ENCODE results near the gene BMPER.

DNA sequence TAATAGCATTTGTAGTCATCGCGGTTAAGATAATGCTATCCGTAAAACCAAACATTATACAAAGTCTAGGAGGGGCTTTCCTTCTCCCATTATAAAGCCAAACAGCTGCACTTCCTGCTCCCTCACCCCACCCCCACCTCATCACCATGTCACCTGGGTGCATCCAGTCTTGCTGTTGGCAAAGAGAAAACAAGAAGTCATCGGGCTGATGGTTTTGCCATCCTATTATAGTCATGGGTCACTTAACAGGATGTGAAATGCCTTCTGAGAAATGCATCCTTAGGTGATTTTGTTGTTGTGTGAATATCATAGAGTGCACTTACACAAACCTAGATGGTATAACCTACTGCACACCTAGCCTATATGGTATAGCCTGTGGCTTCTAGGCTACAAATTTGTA is 157.0 kb downstream of the BMPER start:
- no peak for TF ChIP-seq CTCF (IDR thresholded peaks at IDR 0.05)
- no peak for TF ChIP-seq POLR2A (IDR thresholded peaks at IDR 0.05)

Data from lower leg skin (tissue), 3 donors.